ENCODE data around the gene ADGB.
A peak's percentile ranks its signal among the peaks of the same experiment; 100 is the strongest.

GRCh38 chr6:146857180-146857979 is 258.6 kb downstream of the ADGB start:
- TF ChIP-seq CTCF (IDR thresholded peaks at IDR 0.05; ENCODE audit: low read depth, low read length) (peak; percentile 88), POLR2A (IDR thresholded peaks at IDR 0.05; ENCODE audit: extremely low read depth, insufficient read length) (no peak), MYC (IDR thresholded peaks at IDR 0.05; ENCODE audit: low read depth, low read length) (peak; percentile 68), MAX (IDR thresholded peaks at IDR 0.05; ENCODE audit: low read depth, low read length) (peak; percentile 42; the same call in 1 of the 2 replicates)
